Measurements from ENCODE around the gene WBP1. TPM values are rescaled to one million over a fixed set of nuclear protein-coding genes. Genes with fewer than 3 reads are reported as not detected.

Gene WBP1
- total RNA-seq, 1 experiment from 2014 or later, result 67.6 TPM

DNA sequence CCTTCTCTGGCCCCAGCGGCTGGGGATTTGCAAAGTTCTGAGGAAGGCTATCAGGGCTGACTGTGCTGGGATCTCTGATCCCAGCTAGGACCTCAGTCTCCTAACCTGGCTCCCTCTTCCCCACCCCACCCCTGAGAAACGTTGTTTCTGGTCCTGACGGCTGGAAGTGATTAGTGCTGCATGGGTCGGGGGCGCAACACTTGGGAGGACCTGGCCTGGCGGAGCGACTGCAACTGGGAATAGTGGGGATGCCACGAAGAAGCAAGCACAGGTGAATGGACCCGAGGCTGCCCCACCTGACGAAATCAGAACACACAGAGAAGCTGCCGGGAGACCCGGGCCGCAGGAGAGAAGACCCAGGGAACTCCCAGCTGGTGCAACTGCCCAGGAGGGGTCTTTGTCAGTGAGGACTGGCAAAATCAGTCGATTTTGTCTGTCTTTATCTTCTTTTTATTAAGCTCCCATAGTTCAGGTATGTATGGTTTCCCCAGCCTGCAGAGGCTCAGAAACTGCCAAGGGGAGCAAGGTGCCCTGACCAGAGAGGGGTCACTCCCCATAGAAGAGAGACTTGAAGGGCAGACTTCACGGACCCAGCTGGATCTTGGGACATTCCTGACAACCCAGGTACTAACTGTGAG is 41.8 kb downstream of the WBP1 start:
- peaks cover 45% of the 10 kb centered on the region for H3K4me1 ChIP-seq (ENCODE audit: control insufficient read depth, insufficient read depth, low read length)
- H3K4me3 ChIP-seq (ENCODE audit: low read depth in 2 of 2, low read length in 2 of 2), result peak overlapping the region; percentile 43 to 65

DNA sequence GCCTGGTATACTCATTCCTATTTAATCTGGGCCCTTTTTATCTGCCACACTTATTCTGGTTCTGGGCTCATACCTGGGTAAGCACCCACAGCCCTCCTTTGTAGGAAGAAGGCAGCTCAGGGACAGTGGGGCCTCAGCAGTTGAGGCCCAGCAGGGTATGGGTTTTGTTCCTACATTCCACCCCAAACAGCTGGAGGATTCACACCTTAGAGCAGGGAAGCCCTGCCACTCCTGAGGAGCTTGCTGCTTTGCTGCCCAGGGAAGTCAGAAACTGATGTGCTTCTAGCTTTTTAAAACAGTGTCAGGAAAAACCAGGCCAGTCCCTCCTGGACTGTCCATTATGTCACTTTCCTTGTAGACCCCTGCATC is 42.3 kb downstream of the WBP1 start:
- Histone ChIP-seq H3K4me1 (ENCODE audit: control insufficient read depth, insufficient read depth, low read length) (peaks cover 50% of the 10 kb centered on the region), H3K36me3 (ENCODE audit: control insufficient read depth, insufficient read depth, low read length) (no peaks in the 10 kb centered on the region; the same call in 1 of the 2 replicates), H3K27me3 (ENCODE audit: control insufficient read depth, insufficient read depth, low read length) (no peaks in the 10 kb centered on the region), H3K4me3 (ENCODE audit: low read depth in 2 of 2, low read length in 2 of 2) (no peak overlapping the region), H3K9me3 (ENCODE audit: control insufficient read depth, insufficient read depth, low read depth, low read length) (no peaks in the 10 kb centered on the region), H3K27ac (ENCODE audit: low read length) (peak overlapping the region; percentile 81)
- CTCF ChIA-PET, result no interaction called here
- POLR2A ChIA-PET, result interaction anchor here (0.5 to 1.5 kb wide), 3 partner anchors 11 to 42 kb away, joined by 3 to 12 read pairs (median 3); partner anchors contain the start of genes TLX2 and WBP1
- in situ Hi-C loops (cut with HindIII; ENCODE audit: low pct_unique_long_range_greater_than_20kb, low sequenced_read_pairs) (no loop called here), intact Hi-C loops (cut with micrococcal nuclease; ENCODE audit: unreplicated experiment) (loop anchor here (10.0 kb wide), 1 partner anchor 84 kb away; no protein-coding TSS in a partner anchor)
- TF ChIP-seq SIN3A (IDR thresholded peaks at IDR 0.05; ENCODE audit: borderline replicate concordance, insufficient read depth, low read depth, low read length) (no peak), POLR2AphosphoS5 (IDR thresholded peaks at IDR 0.05; ENCODE audit: low read depth, low read length) (no peak), TCF7L2 (IDR thresholded peaks at IDR 0.05; ENCODE audit: low read depth, low read length) (no peak)
- TF ChIP-seq, protein P1, sequence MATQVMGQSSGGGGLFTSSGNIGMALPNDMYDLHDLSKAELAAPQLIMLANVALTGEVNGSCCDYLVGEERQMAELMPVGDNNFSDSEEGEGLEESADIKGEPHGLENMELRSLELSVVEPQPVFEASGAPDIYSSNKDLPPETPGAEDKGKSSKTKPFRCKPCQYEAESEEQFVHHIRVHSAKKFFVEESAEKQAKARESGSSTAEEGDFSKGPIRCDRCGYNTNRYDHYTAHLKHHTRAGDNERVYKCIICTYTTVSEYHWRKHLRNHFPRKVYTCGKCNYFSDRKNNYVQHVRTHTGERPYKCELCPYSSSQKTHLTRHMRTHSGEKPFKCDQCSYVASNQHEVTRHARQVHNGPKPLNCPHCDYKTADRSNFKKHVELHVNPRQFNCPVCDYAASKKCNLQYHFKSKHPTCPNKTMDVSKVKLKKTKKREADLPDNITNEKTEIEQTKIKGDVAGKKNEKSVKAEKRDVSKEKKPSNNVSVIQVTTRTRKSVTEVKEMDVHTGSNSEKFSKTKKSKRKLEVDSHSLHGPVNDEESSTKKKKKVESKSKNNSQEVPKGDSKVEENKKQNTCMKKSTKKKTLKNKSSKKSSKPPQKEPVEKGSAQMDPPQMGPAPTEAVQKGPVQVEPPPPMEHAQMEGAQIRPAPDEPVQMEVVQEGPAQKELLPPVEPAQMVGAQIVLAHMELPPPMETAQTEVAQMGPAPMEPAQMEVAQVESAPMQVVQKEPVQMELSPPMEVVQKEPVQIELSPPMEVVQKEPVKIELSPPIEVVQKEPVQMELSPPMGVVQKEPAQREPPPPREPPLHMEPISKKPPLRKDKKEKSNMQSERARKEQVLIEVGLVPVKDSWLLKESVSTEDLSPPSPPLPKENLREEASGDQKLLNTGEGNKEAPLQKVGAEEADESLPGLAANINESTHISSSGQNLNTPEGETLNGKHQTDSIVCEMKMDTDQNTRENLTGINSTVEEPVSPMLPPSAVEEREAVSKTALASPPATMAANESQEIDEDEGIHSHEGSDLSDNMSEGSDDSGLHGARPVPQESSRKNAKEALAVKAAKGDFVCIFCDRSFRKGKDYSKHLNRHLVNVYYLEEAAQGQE (IDR thresholded peaks at IDR 0.05; ENCODE audit: insufficient read depth in 1 of 2, low read depth in 2 of 2, low read length in 1 of 2), result no peak
- TF ChIP-seq, protein P2, sequence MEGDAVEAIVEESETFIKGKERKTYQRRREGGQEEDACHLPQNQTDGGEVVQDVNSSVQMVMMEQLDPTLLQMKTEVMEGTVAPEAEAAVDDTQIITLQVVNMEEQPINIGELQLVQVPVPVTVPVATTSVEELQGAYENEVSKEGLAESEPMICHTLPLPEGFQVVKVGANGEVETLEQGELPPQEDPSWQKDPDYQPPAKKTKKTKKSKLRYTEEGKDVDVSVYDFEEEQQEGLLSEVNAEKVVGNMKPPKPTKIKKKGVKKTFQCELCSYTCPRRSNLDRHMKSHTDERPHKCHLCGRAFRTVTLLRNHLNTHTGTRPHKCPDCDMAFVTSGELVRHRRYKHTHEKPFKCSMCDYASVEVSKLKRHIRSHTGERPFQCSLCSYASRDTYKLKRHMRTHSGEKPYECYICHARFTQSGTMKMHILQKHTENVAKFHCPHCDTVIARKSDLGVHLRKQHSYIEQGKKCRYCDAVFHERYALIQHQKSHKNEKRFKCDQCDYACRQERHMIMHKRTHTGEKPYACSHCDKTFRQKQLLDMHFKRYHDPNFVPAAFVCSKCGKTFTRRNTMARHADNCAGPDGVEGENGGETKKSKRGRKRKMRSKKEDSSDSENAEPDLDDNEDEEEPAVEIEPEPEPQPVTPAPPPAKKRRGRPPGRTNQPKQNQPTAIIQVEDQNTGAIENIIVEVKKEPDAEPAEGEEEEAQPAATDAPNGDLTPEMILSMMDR (IDR thresholded peaks at IDR 0.05), result no peak
- no TSS peak for BruUV-seq (replicated peaks)
- no peak for DNase-seq (ENCODE audit: low read depth, low spot score)
- ATAC-seq, result no peak

More for the DNA sequence above, 41.8 kb downstream of the WBP1 start:
- H3K27me3 ChIP-seq (ENCODE audit: control insufficient read depth, insufficient read depth, low read length), result no peaks in the 10 kb centered on the region
- TF ChIP-seq, protein P2 (IDR thresholded peaks at IDR 0.05), result no peak
- TF ChIP-seq, protein P1 (IDR thresholded peaks at IDR 0.05; ENCODE audit: insufficient read depth in 1 of 2, low read depth in 2 of 2, low read length in 1 of 2), result no peak
- TF ChIP-seq TCF7L2 (IDR thresholded peaks at IDR 0.05; ENCODE audit: low read depth, low read length) (no peak), SIN3A (IDR thresholded peaks at IDR 0.05; ENCODE audit: borderline replicate concordance, insufficient read depth, low read depth, low read length) (no peak), POLR2AphosphoS5 (IDR thresholded peaks at IDR 0.05; ENCODE audit: low read depth, low read length) (no peak; the same call in 1 of the 2 replicates)
- in situ Hi-C loops (cut with HindIII; ENCODE audit: low pct_unique_long_range_greater_than_20kb, low sequenced_read_pairs) (no loop called here), intact Hi-C loops (cut with micrococcal nuclease; ENCODE audit: unreplicated experiment) (loop anchor here (10.0 kb wide), 1 partner anchor 85 kb away; no protein-coding TSS in a partner anchor)
- POLR2A ChIA-PET, result interaction anchor here (0.5 to 1.5 kb wide), 3 partner anchors 11 to 42 kb away, joined by 3 to 12 read pairs (median 3); partner anchors contain the start of genes TLX2 and WBP1
- CTCF ChIA-PET, result interaction anchor here (0.6 kb wide), 1 partner anchor 48 kb away, joined by 3 read pairs; no protein-coding TSS in a partner anchor
- no peaks in the 10 kb centered on the region; the same call in 1 of the 2 replicates for H3K36me3 ChIP-seq (ENCODE audit: control insufficient read depth, insufficient read depth, low read length)
- no TSS peak for BruUV-seq (replicated peaks)
- no peak for ATAC-seq
- H3K27ac ChIP-seq (ENCODE audit: low read length), result peak overlapping the region; percentile 81
- H3K9me3 ChIP-seq (ENCODE audit: control insufficient read depth, insufficient read depth, low read depth, low read length), result no peaks in the 10 kb centered on the region
- no peak for DNase-seq (ENCODE audit: low read depth, low spot score)
